A549 (cell line): ENCODE measurements around the gene YBX2. TPM values are rescaled to one million over a fixed set of nuclear protein-coding genes. Genes with fewer than 3 reads are reported as not detected.
A peak's percentile ranks its signal among the peaks of the same experiment; 100 is the strongest.

Experiments
- ATAC-seq, 2 experiments: fragments of 200-7000 bp in 1 of 2; fragments of >200 bp in 1 of 2; cut with Nextera tagmentation in 1 of 2; cut with Tn5 transposase in 1 of 2; 3 replicates each; pipeline versions ENCODE4 v1.8.0 to v1.9.1; 2018 to 2020; ENCODE audit warnings: mild to moderate bottlenecking in 1 of 2, moderate library complexity in 1 of 2
- CTCF ChIA-PET: fragments of 300-600 bp; sonication (Branson Sonifier 250); formaldehyde crosslinking; extraction: SDS; loops from one replicate; lab custom pipeline; 2021; ENCODE audit warnings: antibody characterized with exemption, inconsistent platforms; lab: Yijun Ruan, JAX
- POLR2A ChIA-PET: fragments of 350-600 bp; formaldehyde crosslinking; extraction: SDS; loops from one replicate; lab custom pipeline; 2021; ENCODE audit warnings: antibody characterized with exemption, inconsistent platforms; lab: Yijun Ruan, JAX
- DNase-seq, 2 experiments: peaks; one replicate each; pipeline versions ENCODE4 v3.0.0 to v3.0.0-alpha.2; 2011 to 2016; ENCODE audit warnings: low read depth in 1 of 2, low spot score in 1 of 2
- FAIRE-seq: peaks from 2 replicates; lab custom pipeline; 2011; peaks lifted over from hg19 to GRCh38; lab: Jason Lieb, UNC
- H3K27ac ChIP-seq, 2 experiments: fragments of >200 bp; sonication (Bioruptor Twin); formaldehyde crosslinking; 3 replicates each; pipeline ENCODE4 v1.5.1; 2016 to 2017
- H3K4me1 ChIP-seq: fragments of >200 bp; sonication (Bioruptor Twin); formaldehyde crosslinking; 3 replicates; pipeline ENCODE4 v1.6.1; 2016
- H3K4me2 ChIP-seq: fragments of >200 bp; sonication (Bioruptor Twin); formaldehyde crosslinking; 3 replicates; pipeline ENCODE4 v1.6.1; 2016
- H3K4me3 ChIP-seq: fragments of >200 bp; sonication (Bioruptor Twin); formaldehyde crosslinking; 3 replicates; pipeline ENCODE4 v1.5.1; 2016
- H3K9me3 ChIP-seq: fragments of >200 bp; sonication (Bioruptor Twin); formaldehyde crosslinking; 3 replicates; pipeline ENCODE4 v1.6.1; 2016
- CBX2 ChIP-seq: fragments of 200-600 bp; sonication (generic); IDR thresholded peaks from 2 replicates; pipeline ENCODE4 v1.6.1; 2016; ENCODE audit warnings: low read depth, mild to moderate bottlenecking, borderline replicate concordance
- CBX8 ChIP-seq: fragments of 200-600 bp; sonication (generic); IDR thresholded peaks from 2 replicates; pipeline ENCODE4 v1.6.1; 2016
- CEBPB ChIP-seq, 2 experiments: fragments of >200 bp in 1 of 2; sonication (Bioruptor Twin) in 1 of 2; formaldehyde crosslinking in 1 of 2; IDR thresholded peaks; 2 replicates each; pipeline ENCODE4 v1.6.1; 2012 to 2016
- EHF ChIP-seq: fragments of 250-450 bp; sonication (Bioruptor Pico); IDR thresholded peaks from 2 replicates; pipeline ENCODE4 v1.5.0; 2020; ENCODE audit warnings: mild to moderate bottlenecking
- EHMT2 ChIP-seq: fragments of 200-600 bp; sonication (generic); IDR thresholded peaks from 2 replicates; pipeline ENCODE4 v1.6.1; 2016; ENCODE audit warnings: antibody characterized with exemption, low read depth, mild to moderate bottlenecking, moderate library complexity
- ESRRA ChIP-seq: fragments of 150-350 bp; IDR thresholded peaks from 2 replicates; pipeline ENCODE4 v1.6.1; 2014; ENCODE audit warnings: mild to moderate bottlenecking, low read length, borderline replicate concordance
- GATA3 ChIP-seq: IDR thresholded peaks from 2 replicates; pipeline ENCODE4 v1.6.1; 2012; ENCODE audit warnings: borderline replicate concordance
- HDAC2 ChIP-seq: fragments of 200-600 bp; sonication (generic); IDR thresholded peaks from 2 replicates; pipeline ENCODE4 v1.6.1; 2016
- HOXB13 ChIP-seq: fragments of 250-450 bp; sonication (Bioruptor Pico); IDR thresholded peaks from 2 replicates; pipeline ENCODE4 v1.5.0; 2020; ENCODE audit warnings: low read depth, mild to moderate bottlenecking, moderate library complexity
- JUN ChIP-seq, 2 experiments: fragments of >200 bp; sonication (Bioruptor Twin); formaldehyde crosslinking; IDR thresholded peaks; 2 replicates in 1 of 2; 3 replicates in 1 of 2; pipeline ENCODE4 v1.6.1; 2016 to 2017
- KDM1A ChIP-seq: fragments of 200-600 bp; sonication (generic); IDR thresholded peaks from 2 replicates; pipeline ENCODE4 v1.6.1; 2016; ENCODE audit warnings: low read depth, mild to moderate bottlenecking
- PHF8 ChIP-seq: fragments of 200-600 bp; sonication (generic); IDR thresholded peaks from 2 replicates; pipeline ENCODE4 v1.6.1; 2016; ENCODE audit warnings: low read depth, mild to moderate bottlenecking, antibody characterized with exemption, moderate library complexity, borderline replicate concordance
- POLR2A ChIP-seq: IDR thresholded peaks from 2 replicates; pipeline ENCODE4 v1.6.1; 2012; ENCODE audit warnings: mild to moderate bottlenecking, low read length
- RARB ChIP-seq: fragments of 250-450 bp; sonication (Bioruptor Pico); IDR thresholded peaks from 2 replicates; pipeline ENCODE4 v1.8.0; 2021; ENCODE audit warnings: mild to moderate bottlenecking, moderate library complexity
- RNF2 ChIP-seq: fragments of 200-600 bp; sonication (generic); IDR thresholded peaks from 2 replicates; pipeline ENCODE4 v1.6.1; 2016; ENCODE audit warnings: low read depth, mild to moderate bottlenecking, antibody characterized with exemption, moderate library complexity, borderline replicate concordance
- SREBF2 ChIP-seq: fragments of 450-650 bp; IDR thresholded peaks from 2 replicates; pipeline ENCODE4 v1.6.1; 2014; ENCODE audit warnings: mild to moderate bottlenecking, moderate library complexity
- TFCP2L1 ChIP-seq: fragments of 250-450 bp; sonication (Bioruptor Pico); IDR thresholded peaks from 2 replicates; pipeline ENCODE4 v1.5.0; 2021; ENCODE audit warnings: mild to moderate bottlenecking
- TP53 ChIP-seq: fragments of 250-450 bp; sonication (Bioruptor Pico); IDR thresholded peaks from 2 replicates; pipeline ENCODE4 v1.5.0; 2021; ENCODE audit warnings: mild to moderate bottlenecking, moderate library complexity
- ZNF302 ChIP-seq: fragments of 250-450 bp; sonication (Bioruptor Pico); IDR thresholded peaks from 2 replicates; pipeline ENCODE4 v1.9.0; 2021; ENCODE audit warnings: inconsistent platforms, mild to moderate bottlenecking, moderate library complexity
- ZSCAN20 ChIP-seq: fragments of 250-450 bp; sonication (Bioruptor Pico); IDR thresholded peaks from 2 replicates; pipeline ENCODE4 v1.8.0; 2022; ENCODE audit warnings: mild to moderate bottlenecking, moderate library complexity
- WGBS: methylation state at CpG from one replicate; pipeline ENCODE4 v1.1.6; 2017; ENCODE audit errors: missing lambda C conversion rate; 5-methylcytosine and 5-hydroxymethylcytosine counted together
- polyA plus RNA-seq, 4 experiments: library from polyadenylated mRNA; depleted of rRNA in 3 of 4; stranded (reverse); fragments of >200 nt; fragmentation: RNase III in 1 of 4; extraction: RNeasy Plus Mini Kit Qiagen cat#74134 plus additional on column Dnase treatment in 1 of 4; gene quantifications; 2 replicates in 3 of 4; 3 replicates in 1 of 4; pipeline ENCODE4 v1.2.3, GENCODE V29; 2011 to 2017
- TF ChIP-seq, protein P1 (sequence below): fragments of >200 bp; sonication (Bioruptor Twin); formaldehyde crosslinking; IDR thresholded peaks from 3 replicates; pipeline ENCODE4 v1.6.1; 2016
- TF ChIP-seq, protein P2 (sequence below): IDR thresholded peaks from 2 replicates; pipeline ENCODE4 v1.6.1; 2012
- TF ChIP-seq, protein P3 (sequence below): fragments of >200 bp; sonication (Bioruptor Twin); formaldehyde crosslinking; IDR thresholded peaks from 3 replicates; pipeline ENCODE4 v1.5.1; 2016
- TF ChIP-seq, protein P4 (sequence below): IDR thresholded peaks from 2 replicates; pipeline ENCODE4 v1.6.1; 2012; ENCODE audit warnings: low read depth, borderline replicate concordance
- TF ChIP-seq, protein P5 (sequence below): fragments of 250-450 bp; sonication (Bioruptor Pico); IDR thresholded peaks from 2 replicates; pipeline ENCODE4 v1.5.0; 2021; ENCODE audit warnings: mild to moderate bottlenecking, moderate library complexity, borderline replicate concordance

The YBX2 gene
- polyA plus RNA-seq, 2 of the 4 experiments (the other 2 are of a cell fraction) = 0.36 to 0.61 TPM

DNA sequence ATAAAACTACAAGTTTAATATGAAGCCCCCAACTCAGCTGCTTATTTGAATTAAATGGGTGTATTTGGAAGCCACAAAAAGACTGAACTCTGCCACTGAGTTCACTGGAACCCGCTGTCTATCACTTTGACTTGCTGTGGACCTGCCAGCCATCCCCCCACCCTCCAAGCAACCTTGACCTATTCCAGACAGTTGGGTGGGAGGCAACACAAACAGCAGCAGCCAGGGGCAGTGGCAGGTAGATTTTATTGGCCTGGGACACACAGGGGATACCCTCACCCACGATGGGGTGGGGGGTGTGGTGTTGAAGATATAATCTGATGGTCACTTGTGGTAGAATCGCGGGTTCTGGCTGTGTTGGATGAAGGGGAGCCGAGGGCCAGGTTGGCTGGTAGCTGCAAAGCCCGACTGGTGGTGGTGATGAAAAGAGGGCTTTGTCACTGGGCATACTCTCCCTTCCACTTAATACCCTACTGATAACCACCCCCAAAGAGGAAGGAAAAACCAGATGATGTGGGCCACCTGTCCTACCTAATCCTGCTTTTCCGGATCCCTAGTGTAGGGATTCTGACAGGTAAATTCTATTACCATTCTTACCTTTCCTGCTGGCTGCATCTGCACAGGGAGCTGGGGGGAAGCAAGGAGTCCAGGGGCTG, 18.1 kb upstream of the YBX2 start:
- no peak for ATAC-seq
- peak overlapping the region; percentile 90 for H3K4me2 ChIP-seq
- 0 out of 6 replicates have a peak overlapping the region, but pooled peaks of 1 of the 2 experiments have one; percentile 6 for H3K27ac ChIP-seq
- peaks cover 57% of the 10 kb centered on the region for H3K4me1 ChIP-seq
- no peak for FAIRE-seq
- POLR2A ChIA-PET = interaction anchor here (1.0 to 4.0 kb wide), 5 partner anchors 9 to 91 kb away, joined by 3 to 22 read pairs (median 4); partner anchors contain the start of genes NEURL4 and TMEM256
- WGBS = 72% methylated on average over 7 of the region's 7 CpGs
- no peaks in the 10 kb centered on the region for H3K9me3 ChIP-seq
- TF ChIP-seq KDM1A (no peak), JUN (IDR thresholded peaks at IDR 0.05) (peak in 1 of 2 experiments; percentile 46; a peak in 2 of 5 replicates), POLR2A (peak; percentile 16; the same call in 1 of the 2 replicates), EHF (CRISPR knock-in tag) (0 out of 2 replicates have a peak, but pooled peaks have one; percentile 15), GATA3 (no peak)
- TF ChIP-seq, protein P1, sequence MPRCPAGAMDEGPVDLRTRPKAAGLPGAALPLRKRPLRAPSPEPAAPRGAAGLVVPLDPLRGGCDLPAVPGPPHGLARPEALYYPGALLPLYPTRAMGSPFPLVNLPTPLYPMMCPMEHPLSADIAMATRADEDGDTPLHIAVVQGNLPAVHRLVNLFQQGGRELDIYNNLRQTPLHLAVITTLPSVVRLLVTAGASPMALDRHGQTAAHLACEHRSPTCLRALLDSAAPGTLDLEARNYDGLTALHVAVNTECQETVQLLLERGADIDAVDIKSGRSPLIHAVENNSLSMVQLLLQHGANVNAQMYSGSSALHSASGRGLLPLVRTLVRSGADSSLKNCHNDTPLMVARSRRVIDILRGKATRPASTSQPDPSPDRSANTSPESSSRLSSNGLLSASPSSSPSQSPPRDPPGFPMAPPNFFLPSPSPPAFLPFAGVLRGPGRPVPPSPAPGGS = peak; percentile 32; the same call in 1 of the 3 replicates
- H3K4me3 ChIP-seq = no peak overlapping the region
- CTCF ChIA-PET = interaction anchor here (0.8 to 6.1 kb wide), 10 partner anchors 9 to 92 kb away, joined by 3 to 58 read pairs (median 5); partner anchors contain the start of gene SLC2A4
- no peak for DNase-seq

DNA sequence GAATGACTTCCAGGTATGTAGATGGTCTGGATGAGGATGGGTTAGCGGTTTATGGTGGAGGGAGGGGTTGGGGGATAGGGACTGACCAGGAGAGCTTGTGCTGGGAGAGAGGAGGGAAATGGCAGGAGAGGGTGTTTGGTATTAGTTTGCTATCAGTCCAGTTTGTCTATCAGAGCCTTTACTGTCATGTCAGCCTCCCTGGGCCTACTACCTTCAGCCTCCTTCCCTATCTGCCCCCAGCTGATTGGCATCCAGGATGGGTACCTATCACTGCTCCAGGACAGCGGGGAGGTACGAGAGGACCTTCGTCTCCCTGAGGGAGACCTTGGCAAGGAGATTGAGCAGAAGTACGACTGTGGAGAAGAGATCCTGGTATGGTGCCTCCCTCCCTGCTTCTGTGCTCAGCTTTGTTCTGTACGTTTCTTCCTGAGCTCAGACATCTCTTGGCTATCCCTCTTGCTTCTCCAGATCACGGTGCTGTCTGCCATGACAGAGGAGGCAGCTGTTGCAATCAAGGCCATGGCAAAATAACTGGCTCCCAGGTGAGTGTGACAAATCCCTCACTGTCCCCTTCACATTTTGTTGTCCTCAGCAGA, 16.8 kb upstream of the YBX2 start:
- no peaks in the 10 kb centered on the region for H3K9me3 ChIP-seq
- 81% methylated on average over 7 of the region's 7 CpGs for WGBS
- ChIA-PET CTCF (interaction anchor here (0.9 to 4.5 kb wide), 5 partner anchors 12 to 41 kb away, joined by 3 to 22 read pairs (median 4); no protein-coding TSS in a partner anchor), POLR2A (interaction anchor here (0.6 kb wide), 1 partner anchor 54 kb away, joined by 3 read pairs; no protein-coding TSS in a partner anchor)
- H3K4me3 ChIP-seq = no peak overlapping the region
- DNase-seq = no peak
- H3K4me1 ChIP-seq = peaks cover 56% of the 10 kb centered on the region
- TF ChIP-seq, protein P2, sequence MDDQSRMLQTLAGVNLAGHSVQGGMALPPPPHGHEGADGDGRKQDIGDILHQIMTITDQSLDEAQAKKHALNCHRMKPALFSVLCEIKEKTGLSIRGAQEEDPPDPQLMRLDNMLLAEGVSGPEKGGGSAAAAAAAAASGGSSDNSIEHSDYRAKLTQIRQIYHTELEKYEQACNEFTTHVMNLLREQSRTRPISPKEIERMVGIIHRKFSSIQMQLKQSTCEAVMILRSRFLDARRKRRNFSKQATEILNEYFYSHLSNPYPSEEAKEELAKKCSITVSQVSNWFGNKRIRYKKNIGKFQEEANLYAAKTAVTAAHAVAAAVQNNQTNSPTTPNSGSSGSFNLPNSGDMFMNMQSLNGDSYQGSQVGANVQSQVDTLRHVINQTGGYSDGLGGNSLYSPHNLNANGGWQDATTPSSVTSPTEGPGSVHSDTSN = peak; percentile 14; the same call in 1 of the 2 replicates
- TF ChIP-seq TP53 (CRISPR knock-in tag) = peak; percentile 59; the same call in 1 of the 2 replicates
- no peak for TF ChIP-seq EHMT2
- TF ChIP-seq, all 56 proteins: peak for 2
- peak overlapping the region; percentile 95; the same call in 1 of the 3 replicates for H3K4me2 ChIP-seq
- no peak for FAIRE-seq
- ATAC-seq = no peak
- no peak overlapping the region for H3K27ac ChIP-seq

DNA sequence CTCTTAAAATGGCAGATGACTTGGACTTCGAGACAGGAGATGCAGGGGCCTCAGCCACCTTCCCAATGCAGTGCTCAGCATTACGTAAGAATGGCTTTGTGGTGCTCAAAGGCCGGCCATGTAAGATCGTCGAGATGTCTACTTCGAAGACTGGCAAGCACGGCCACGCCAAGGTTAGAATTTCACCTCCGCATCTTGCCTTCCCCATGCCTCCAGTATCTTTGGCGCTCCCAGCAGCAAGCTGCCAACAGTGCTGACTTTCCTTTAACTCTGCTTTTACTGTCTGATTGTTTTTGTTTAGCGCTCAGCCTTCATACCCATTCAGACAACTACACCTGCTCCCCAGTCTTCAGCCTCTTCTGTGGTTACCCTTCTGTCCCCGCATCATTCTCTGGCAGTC, 15.2 kb upstream of the YBX2 start:
- ChIA-PET POLR2A (interaction anchor here (0.6 to 0.7 kb wide), 2 partner anchors 9 to 17 kb away, joined by 3 read pairs; no protein-coding TSS in a partner anchor), CTCF (interaction anchor here (0.8 to 4.5 kb wide), 9 partner anchors 8 to 264 kb away, joined by 3 to 22 read pairs (median 5); partner anchors contain the start of genes SLC2A4 and TMEM95)
- H3K4me3 ChIP-seq = peak overlapping the region; percentile 98
- ATAC-seq (no peak), DNase-seq (no peak), FAIRE-seq (no peak)
- 75% methylated on average over 12 of the region's 12 CpGs for WGBS
- H3K4me2 ChIP-seq = peak overlapping the region; percentile 95
- H3K27ac ChIP-seq = no peak overlapping the region
- peaks cover 51% of the 10 kb centered on the region for H3K4me1 ChIP-seq
- H3K9me3 ChIP-seq = no peaks in the 10 kb centered on the region
- no peak for TF ChIP-seq CBX2
- no peak; a peak in 1 of 4 replicates for TF ChIP-seq CEBPB (IDR thresholded peaks at IDR 0.05)
- TF ChIP-seq, protein P3, sequence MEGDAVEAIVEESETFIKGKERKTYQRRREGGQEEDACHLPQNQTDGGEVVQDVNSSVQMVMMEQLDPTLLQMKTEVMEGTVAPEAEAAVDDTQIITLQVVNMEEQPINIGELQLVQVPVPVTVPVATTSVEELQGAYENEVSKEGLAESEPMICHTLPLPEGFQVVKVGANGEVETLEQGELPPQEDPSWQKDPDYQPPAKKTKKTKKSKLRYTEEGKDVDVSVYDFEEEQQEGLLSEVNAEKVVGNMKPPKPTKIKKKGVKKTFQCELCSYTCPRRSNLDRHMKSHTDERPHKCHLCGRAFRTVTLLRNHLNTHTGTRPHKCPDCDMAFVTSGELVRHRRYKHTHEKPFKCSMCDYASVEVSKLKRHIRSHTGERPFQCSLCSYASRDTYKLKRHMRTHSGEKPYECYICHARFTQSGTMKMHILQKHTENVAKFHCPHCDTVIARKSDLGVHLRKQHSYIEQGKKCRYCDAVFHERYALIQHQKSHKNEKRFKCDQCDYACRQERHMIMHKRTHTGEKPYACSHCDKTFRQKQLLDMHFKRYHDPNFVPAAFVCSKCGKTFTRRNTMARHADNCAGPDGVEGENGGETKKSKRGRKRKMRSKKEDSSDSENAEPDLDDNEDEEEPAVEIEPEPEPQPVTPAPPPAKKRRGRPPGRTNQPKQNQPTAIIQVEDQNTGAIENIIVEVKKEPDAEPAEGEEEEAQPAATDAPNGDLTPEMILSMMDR = no peak
- no peak for TF ChIP-seq EHMT2
- TF ChIP-seq, protein P4, sequence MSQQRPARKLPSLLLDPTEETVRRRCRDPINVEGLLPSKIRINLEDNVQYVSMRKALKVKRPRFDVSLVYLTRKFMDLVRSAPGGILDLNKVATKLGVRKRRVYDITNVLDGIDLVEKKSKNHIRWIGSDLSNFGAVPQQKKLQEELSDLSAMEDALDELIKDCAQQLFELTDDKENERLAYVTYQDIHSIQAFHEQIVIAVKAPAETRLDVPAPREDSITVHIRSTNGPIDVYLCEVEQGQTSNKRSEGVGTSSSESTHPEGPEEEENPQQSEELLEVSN = no peak
- TF ChIP-seq PHF8 = no peak
- TF ChIP-seq RNF2 = no peak
- no peak for TF ChIP-seq ZNF302
- no peak for TF ChIP-seq ZSCAN20
- no peak for TF ChIP-seq RARB (CRISPR knock-in tag)
- TF ChIP-seq SREBF2 = no peak
- no peak for TF ChIP-seq HDAC2
- TF ChIP-seq CBX8 = no peak
- no peak for TF ChIP-seq ESRRA
- TF ChIP-seq TFCP2L1 = no peak
- TF ChIP-seq, protein P5, sequence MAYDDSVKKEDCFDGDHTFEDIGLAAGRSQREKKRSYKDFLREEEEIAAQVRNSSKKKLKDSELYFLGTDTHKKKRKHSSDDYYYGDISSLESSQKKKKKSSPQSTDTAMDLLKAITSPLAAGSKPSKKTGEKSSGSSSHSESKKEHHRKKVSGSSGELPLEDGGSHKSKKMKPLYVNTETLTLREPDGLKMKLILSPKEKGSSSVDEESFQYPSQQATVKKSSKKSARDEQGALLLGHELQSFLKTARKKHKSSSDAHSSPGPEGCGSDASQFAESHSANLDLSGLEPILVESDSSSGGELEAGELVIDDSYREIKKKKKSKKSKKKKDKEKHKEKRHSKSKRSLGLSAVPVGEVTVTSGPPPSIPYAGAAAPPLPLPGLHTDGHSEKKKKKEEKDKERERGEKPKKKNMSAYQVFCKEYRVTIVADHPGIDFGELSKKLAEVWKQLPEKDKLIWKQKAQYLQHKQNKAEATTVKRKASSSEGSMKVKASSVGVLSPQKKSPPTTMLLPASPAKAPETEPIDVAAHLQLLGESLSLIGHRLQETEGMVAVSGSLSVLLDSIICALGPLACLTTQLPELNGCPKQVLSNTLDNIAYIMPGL (CRISPR knock-in tag) = no peak
- no peak for TF ChIP-seq TP53 (CRISPR knock-in tag)
- no peak for TF ChIP-seq HOXB13 (CRISPR knock-in tag)
